ENCODE measurements around the gene FBXL17.

Gene FBXL17

DNA sequence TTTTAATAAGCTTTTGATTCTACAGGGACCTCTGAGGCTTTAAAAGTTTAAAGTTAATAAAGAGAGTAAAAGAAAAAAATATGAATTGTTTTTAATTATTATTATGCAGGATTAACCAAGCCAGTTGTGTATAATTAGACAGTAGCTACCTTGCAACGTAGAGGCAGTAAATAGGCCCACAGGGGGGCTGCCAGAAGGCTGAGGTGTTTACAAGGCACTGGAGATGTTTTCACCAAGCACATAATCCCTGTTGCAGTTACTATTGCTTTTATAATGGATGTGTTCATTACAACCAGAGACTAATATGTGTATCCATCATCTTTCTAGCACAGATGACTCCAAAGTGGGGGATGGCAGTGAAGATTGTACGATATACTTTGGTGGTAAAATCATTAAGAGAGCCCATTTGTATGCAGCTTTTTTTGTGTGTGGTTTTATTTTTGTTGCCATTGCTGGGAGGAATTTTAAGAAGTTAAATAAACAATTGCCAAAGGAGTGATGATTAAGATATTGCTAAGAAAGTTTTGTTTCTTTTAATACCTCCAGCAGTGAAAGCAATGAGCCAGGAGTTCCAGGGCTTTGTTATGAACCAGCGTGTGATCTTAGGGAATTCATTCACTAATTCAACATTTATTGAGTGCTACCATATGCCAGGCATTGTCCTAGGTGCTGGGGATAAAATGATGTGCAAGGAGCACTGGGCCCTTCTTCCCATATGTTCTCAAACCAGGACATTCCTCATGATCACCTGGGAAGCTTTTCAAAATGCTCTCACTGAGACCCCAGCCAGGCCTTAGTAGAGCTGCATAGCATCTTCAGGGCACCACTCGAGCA lies 572.5 kb downstream of the FBXL17 start:
- DNase-seq (ENCODE audit: low read depth) = no peak

Data from GM04503 (cell line).